Fibroblast of lung (primary cell): ENCODE results near the gene CROCC2. TPM values are rescaled to one million over a fixed set of nuclear protein-coding genes. Genes with fewer than 3 reads are reported as not detected.

Experiments used
- DNase-seq, 2 donors: peaks; one replicate each; pipeline versions ENCODE4 v3.0.0 to v3.0.0-alpha.2; 2010; ENCODE audit warnings: low read depth in 2 of 2
- H2AFZ ChIP-seq: 2 replicates; pipeline ENCODE4 v1.5.1; 2012; ENCODE audit warnings: low read length, control low read depth, inconsistent platforms
- H3K27ac ChIP-seq: 2 replicates; pipeline ENCODE4 v1.5.1; 2011; ENCODE audit warnings: low read length, control low read depth; ENCODE audit not compliant: insufficient read depth
- H3K27me3 ChIP-seq: 2 replicates; pipeline ENCODE4 v1.5.1; 2011; ENCODE audit warnings: mild to moderate bottlenecking, low read length; ENCODE audit not compliant: control insufficient read depth, insufficient read depth
- H3K36me3 ChIP-seq: 2 replicates; pipeline ENCODE4 v1.5.1; 2011; ENCODE audit warnings: low read length; ENCODE audit not compliant: control insufficient read depth, insufficient read depth
- H3K4me1 ChIP-seq: 2 replicates; pipeline ENCODE4 v1.5.1; 2011; ENCODE audit warnings: low read length; ENCODE audit not compliant: control insufficient read depth, insufficient read depth; ENCODE audit errors: extremely low read depth
- H3K4me2 ChIP-seq: 2 replicates; pipeline ENCODE4 v1.5.1; 2011; ENCODE audit warnings: low read length, control low read depth; ENCODE audit not compliant: insufficient read depth; ENCODE audit errors: extremely low read depth
- H3K4me3 ChIP-seq, 4 experiments: fragments of 200-600 bp in 1 of 4; sonication (generic) in 1 of 4; replicated peaks in 1 of 4; 2 replicates each; pipeline ENCODE4 v1.5.1; 2011 to 2016; ENCODE audit warnings: low read length in 4 of 4, low read depth in 3 of 4, mild to moderate bottlenecking in 3 of 4, control low read depth in 2 of 4, inconsistent platforms in 1 of 4, mixed read lengths in 1 of 4; ENCODE audit not compliant: insufficient read depth in 1 of 4; ENCODE audit errors: control extremely low read depth in 1 of 4
- H3K79me2 ChIP-seq: 2 replicates; pipeline ENCODE4 v1.5.1; 2012; ENCODE audit warnings: mild to moderate bottlenecking, low read length, inconsistent platforms; ENCODE audit not compliant: control insufficient read depth, insufficient read depth
- H3K9ac ChIP-seq: 2 replicates; pipeline ENCODE4 v1.5.1; 2011; ENCODE audit warnings: mild to moderate bottlenecking, low read length, control low read depth; ENCODE audit not compliant: insufficient read depth
- H3K9me3 ChIP-seq: 2 replicates; pipeline ENCODE4 v1.5.1; 2012; ENCODE audit warnings: low read depth, low read length; ENCODE audit not compliant: control insufficient read depth, insufficient read depth
- H4K20me1 ChIP-seq: 2 replicates; pipeline ENCODE4 v1.5.1; 2011; ENCODE audit warnings: low read length; ENCODE audit not compliant: control insufficient read depth, insufficient read depth; ENCODE audit errors: extremely low read depth
- CTCF ChIP-seq, 2 donors: IDR thresholded peaks in 1 of 2; conservative IDR thresholded peaks in 1 of 2; 1 replicate in 1 of 2; 2 replicates in 1 of 2; pipeline ENCODE4 v1.5.1; 2011 to 2012; ENCODE audit warnings: low read length in 2 of 2, control low read depth in 1 of 2, inconsistent platforms in 1 of 2, low read depth in 1 of 2, mild to moderate bottlenecking in 1 of 2
- EZH2 ChIP-seq: IDR thresholded peaks from 2 replicates; pipeline ENCODE4 v1.5.1; 2012; ENCODE audit warnings: low read length, control low read depth, mild to moderate bottlenecking; ENCODE audit errors: missing control alignments
- polyA plus RNA-seq, 2 donors: library from polyadenylated mRNA; depleted of rRNA in 1 of 2; stranded (reverse) in 1 of 2; unstranded in 1 of 2; fragments of >200 nt; gene quantifications; 2 replicates each; pipeline ENCODE4 v1.2.1, GENCODE V29; 2011 to 2012; ENCODE audit warnings: missing spikeins in 1 of 2
- total RNA-seq: library from RNA; depleted of rRNA; stranded (reverse); fragments of >200 nt; gene quantifications from 2 replicates; pipeline ENCODE4 v1.2.1, GENCODE V29; 2014

The CROCC2 gene
- total and polyA plus RNA-seq, 2 donors (not counting 1 experiment from before 2014, with no cell fraction given), result 0.12 to 0.33 TPM

GRCh38 chr2:240958366-240959213 is 52.5 kb downstream of the CROCC2 start:
- Histone ChIP-seq H3K27me3 (peaks cover 17% of the 10 kb centered on the region), H3K36me3 (no peaks in the 10 kb centered on the region), H3K27ac (no peak overlapping the region), H3K4me1 (peaks cover 23% of the 10 kb centered on the region), H3K79me2 (no peaks in the 10 kb centered on the region), H3K9ac (no peak overlapping the region), H3K4me2 (no peak overlapping the region), H3K9me3 (no peaks in the 10 kb centered on the region), H2AFZ (no peak overlapping the region), H4K20me1 (no peaks in the 10 kb centered on the region), H3K4me3 (no peak overlapping the region)
- DNase-seq, result no peak
- TF ChIP-seq EZH2 (no peak), CTCF (conservative IDR thresholded peaks at IDR 0.05 in 1 of 2, IDR thresholded peaks at IDR 0.05 in 1 of 2; ENCODE audit: low read depth in 1 of 2, low read length in 2 of 2) (no peak)

GRCh38 chr2:240959214-240959940 is 53.2 kb downstream of the CROCC2 start:
- Histone ChIP-seq H4K20me1 (no peaks in the 10 kb centered on the region), H3K4me1 (peaks cover 23% of the 10 kb centered on the region), H3K27ac (no peak overlapping the region), H3K9me3 (no peaks in the 10 kb centered on the region), H3K9ac (no peak overlapping the region), H3K36me3 (no peaks in the 10 kb centered on the region), H3K27me3 (peaks cover 11% of the 10 kb centered on the region), H2AFZ (no peak overlapping the region), H3K4me3 (no peak overlapping the region), H3K4me2 (no peak overlapping the region), H3K79me2 (no peaks in the 10 kb centered on the region)
- no peak for DNase-seq
- no peak for TF ChIP-seq EZH2
- TF ChIP-seq CTCF (conservative IDR thresholded peaks at IDR 0.05 in 1 of 2, IDR thresholded peaks at IDR 0.05 in 1 of 2; ENCODE audit: low read depth in 1 of 2, low read length in 2 of 2), result no peak

GRCh38 chr2:240959941-240960308 is 53.8 kb downstream of the CROCC2 start:
- Histone ChIP-seq H3K4me2 (no peak overlapping the region), H3K9ac (no peak overlapping the region), H2AFZ (no peak overlapping the region), H3K27ac (no peak overlapping the region), H3K79me2 (no peaks in the 10 kb centered on the region), H3K27me3 (peaks cover 8% of the 10 kb centered on the region), H3K9me3 (no peaks in the 10 kb centered on the region), H4K20me1 (no peaks in the 10 kb centered on the region), H3K4me3 (no peak overlapping the region), H3K4me1 (peaks cover 23% of the 10 kb centered on the region), H3K36me3 (no peaks in the 10 kb centered on the region)
- TF ChIP-seq CTCF (conservative IDR thresholded peaks at IDR 0.05 in 1 of 2, IDR thresholded peaks at IDR 0.05 in 1 of 2; ENCODE audit: low read depth in 1 of 2, low read length in 2 of 2), result no peak
- no peak for TF ChIP-seq EZH2
- DNase-seq, result no peak
